Small intestine (tissue), 4 donors: ENCODE data around the gene MEGF6. TPM values are rescaled to one million over a fixed set of nuclear protein-coding genes. Genes with fewer than 3 reads are reported as not detected.

ENCODE experiments used
- polyA plus RNA-seq, 4 donors: library from polyadenylated mRNA; stranded (reverse) in 3 of 4; unstranded in 1 of 4; fragments of 200-250 nt in 3 of 4; fragments of 120-200 nt in 1 of 4; gene quantifications; one replicate each; pipeline versions ENCODE4 v1.2.1 to v1.2.3, GENCODE V29; 2013
- donor health status: healthy with polysubstance abuse.
- donor health status: Bipolar disorder and iron deficiency.
- donor health status: healthy.

The MEGF6 gene
- polyA plus RNA-seq, 4 donors: 0.45 to 5.8 (median 3.7) TPM

Other genes starting within 250 kb of the MEGF6 start
- 100 to 1,000 TPM in 2 of 4 donors, 10 to 100 TPM in 2; 31.0 to 121 (median 83.7) TPM for gene ARHGEF16, start 156.8 kb downstream of the MEGF6 start, polyA plus RNA-seq
- 10 to 100 TPM; 41.2 to 97.8 (median 92.0) TPM for gene TPRG1L, start 13.5 kb upstream of the MEGF6 start, polyA plus RNA-seq
- gene WRAP73, start 38.6 kb upstream of the MEGF6 start, polyA plus RNA-seq: 10 to 100 TPM; 16.2 to 36.9 (median 29.3) TPM
- under 1 TPM in 2 of 4 donors, not detected in 2; 0.15 to 0.59 TPM for gene TP73, start 41.0 kb upstream of the MEGF6 start, polyA plus RNA-seq
- gene CCDC27, start 140.9 kb upstream of the MEGF6 start, polyA plus RNA-seq: under 1 TPM in 2 of 4 donors, not detected in 2; 0.06 to 0.27 TPM
- 10 to 100 TPM in 1 of 4 donors, 1 to 10 TPM in 1, not detected in 2; 2.1 to 89.2 TPM for gene SMIM1, start 161.2 kb upstream of the MEGF6 start, polyA plus RNA-seq
- 10 to 100 TPM; 16.8 to 44.3 (median 21.4) TPM for gene LRRC47, start 185.0 kb upstream of the MEGF6 start, polyA plus RNA-seq
- gene CEP104, start 245.7 kb upstream of the MEGF6 start, polyA plus RNA-seq: 10 to 100 TPM in 2 of 4 donors, 1 to 10 TPM in 2; 8.7 to 26.4 (median 10.8) TPM
- gene DFFB, start 246.0 kb upstream of the MEGF6 start, polyA plus RNA-seq: 10 to 100 TPM in 2 of 4 donors, 1 to 10 TPM in 2; 8.7 to 22.6 (median 11.9) TPM